ENCODE data around the gene KIAA0753.

DNA sequence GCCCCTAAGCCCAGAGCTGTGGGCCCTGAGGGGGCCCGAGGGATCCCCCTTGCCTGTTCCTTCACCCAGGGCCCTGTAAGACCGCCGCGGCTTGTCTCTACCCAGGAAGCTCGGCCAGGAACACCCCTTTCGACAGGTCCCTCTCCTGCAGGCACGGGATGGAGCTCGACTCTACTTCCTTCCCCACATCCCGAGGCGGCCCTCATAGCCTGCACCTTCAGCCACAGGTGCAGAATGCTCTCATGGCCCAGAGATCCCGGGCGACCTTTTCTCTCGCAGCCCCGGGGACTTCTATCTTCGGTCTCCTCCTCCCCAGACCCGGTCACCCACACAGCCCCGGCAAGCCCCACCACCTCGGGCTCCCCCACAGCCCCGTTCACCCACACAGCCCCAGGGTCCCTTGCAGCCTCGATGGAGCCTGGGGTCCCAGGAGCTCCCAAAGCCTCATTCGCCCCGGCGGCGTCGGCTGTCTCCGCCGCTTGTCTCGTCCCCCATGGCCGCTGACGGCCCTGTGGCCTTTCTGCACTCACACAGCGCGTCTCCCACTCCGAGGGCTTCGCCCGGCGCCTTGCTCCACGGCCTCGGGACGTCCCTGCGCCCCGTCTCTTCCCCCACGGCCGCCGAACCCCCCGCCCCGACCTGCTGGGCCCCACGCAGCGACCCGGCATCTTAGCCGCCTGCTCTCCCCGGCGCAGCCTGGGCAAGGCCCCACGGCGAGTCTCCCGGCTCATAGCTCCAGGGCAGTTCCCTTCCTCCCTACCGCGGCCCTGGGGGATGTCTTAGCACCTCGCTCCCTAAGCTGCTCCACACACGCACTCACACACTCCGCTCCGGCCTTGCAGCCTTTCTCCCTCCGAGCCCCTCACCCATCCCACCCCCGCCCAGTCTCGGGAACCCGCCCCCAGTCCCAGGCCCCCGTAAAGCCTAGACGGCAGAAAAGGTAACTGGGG lies 650 bp downstream of the KIAA0753 start:
- TF ChIP-seq, protein P1, sequence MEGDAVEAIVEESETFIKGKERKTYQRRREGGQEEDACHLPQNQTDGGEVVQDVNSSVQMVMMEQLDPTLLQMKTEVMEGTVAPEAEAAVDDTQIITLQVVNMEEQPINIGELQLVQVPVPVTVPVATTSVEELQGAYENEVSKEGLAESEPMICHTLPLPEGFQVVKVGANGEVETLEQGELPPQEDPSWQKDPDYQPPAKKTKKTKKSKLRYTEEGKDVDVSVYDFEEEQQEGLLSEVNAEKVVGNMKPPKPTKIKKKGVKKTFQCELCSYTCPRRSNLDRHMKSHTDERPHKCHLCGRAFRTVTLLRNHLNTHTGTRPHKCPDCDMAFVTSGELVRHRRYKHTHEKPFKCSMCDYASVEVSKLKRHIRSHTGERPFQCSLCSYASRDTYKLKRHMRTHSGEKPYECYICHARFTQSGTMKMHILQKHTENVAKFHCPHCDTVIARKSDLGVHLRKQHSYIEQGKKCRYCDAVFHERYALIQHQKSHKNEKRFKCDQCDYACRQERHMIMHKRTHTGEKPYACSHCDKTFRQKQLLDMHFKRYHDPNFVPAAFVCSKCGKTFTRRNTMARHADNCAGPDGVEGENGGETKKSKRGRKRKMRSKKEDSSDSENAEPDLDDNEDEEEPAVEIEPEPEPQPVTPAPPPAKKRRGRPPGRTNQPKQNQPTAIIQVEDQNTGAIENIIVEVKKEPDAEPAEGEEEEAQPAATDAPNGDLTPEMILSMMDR (IDR thresholded peaks at IDR 0.05) = no peak
- TF ChIP-seq POLR2AphosphoS5 (IDR thresholded peaks at IDR 0.05) (no peak), POLR2A (IDR thresholded peaks at IDR 0.05) (no peak)
